GOT3 (cell line): ENCODE measurements around the gene GPD2.

Experiments used
- DNase-seq: peaks from one replicate; lab custom pipeline; 2025; ENCODE audit warnings: mixed read lengths; lab: John Stamatoyannopoulos, UW

GPD2 gene

DNA sequence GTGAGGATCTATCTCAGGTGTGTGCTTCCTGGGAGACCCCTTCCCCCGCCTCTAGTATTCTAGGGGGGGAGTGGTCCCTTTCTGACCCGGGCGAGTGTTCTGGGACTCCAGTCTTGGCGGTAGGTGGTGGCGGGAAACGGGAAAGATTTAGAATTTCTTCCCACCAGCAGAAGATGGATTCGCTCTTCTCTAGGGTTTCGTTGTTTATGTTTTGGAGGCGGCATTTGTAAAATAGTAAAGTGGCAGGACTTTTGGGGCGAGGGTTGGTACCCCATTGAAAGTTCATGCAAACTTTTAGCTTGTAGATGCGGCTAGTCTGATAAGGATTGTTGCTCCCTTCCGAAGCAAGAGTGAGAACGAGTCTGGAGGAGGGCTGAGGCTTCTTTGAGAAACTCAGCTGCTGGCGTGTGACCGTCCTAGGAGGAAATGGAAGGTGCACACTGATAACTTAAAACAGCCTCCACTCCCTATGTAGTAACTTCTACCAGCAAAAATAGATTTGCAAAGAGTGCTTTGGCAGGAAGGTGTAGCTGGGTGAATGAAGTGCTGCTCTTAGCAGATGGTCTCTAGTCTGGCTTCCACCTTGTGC, 412 bp downstream of the GPD2 start:
- DNase-seq = no peak

DNA sequence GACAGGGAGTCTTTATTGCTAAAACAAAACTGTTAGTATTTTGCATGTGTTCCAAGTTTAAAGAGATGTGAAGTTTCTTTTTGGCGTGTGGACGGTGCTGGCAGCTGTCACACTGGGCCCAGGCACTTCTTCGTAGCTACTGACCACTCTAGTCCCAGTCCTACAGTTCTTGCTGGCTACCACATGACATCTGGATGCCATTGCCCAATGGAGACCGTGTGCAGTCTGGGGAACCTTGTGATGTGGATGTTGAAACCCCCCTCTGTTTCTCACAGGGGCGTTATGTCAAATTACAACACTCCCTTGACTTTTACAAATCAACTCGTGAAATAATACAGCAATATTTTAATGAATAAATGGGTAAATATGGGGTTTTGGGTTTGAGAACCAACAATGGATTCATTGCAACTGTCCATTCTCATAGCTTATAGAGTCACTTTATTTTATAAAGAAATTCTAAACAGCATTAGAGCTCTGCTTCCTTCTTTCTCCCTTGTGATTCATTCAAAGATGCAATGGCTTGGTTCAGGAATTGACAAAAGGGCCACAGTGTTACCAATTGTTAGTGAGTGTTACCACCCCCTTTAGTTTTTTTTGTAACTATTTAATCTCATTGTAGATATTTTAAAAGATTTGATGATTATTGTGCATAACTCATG, 1.2 kb downstream of the GPD2 start:
- no peak for DNase-seq

DNA sequence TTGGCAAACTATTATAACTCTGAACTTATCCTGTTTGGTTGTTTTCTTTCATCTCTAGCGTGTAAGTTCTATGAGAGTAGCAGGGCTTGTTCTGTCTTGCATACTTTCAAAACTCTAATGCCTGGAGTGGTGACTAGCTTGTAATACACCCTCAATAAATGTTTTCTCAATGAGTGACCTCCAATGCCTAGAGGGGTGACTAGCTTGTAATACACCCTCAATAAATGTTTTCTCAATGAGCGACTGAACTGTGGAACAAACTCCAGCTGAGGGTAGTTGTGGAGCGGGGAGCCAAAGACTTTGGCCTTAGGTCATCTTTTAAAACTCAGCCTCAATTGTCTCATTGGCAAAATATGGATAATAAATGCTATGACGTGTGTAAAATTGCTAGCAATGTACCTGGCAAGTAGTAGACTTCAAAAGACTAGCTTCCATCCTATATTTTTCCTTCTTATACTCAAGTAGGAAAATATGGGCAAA, 1.8 kb downstream of the GPD2 start:
- no peak for DNase-seq

DNA sequence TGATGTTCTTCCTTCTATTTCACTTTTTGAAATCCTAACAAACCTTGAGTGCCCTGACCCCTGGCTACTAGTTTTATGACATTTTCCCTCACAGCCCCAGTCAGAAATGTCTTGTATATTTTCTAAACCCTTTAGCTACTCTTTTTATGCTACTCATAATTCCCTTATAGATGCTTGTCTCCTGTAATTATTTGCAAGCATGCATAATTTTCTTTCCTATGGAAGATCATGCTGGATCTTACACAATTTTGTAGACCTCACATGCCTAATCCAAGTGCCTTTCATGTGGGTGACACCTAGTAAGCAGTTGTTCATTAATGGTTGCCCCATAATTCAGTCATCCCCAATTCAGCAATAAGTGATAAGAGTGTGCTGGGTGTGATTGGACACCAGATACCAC, 6.9 kb downstream of the GPD2 start:
- DNase-seq = no peak

DNA sequence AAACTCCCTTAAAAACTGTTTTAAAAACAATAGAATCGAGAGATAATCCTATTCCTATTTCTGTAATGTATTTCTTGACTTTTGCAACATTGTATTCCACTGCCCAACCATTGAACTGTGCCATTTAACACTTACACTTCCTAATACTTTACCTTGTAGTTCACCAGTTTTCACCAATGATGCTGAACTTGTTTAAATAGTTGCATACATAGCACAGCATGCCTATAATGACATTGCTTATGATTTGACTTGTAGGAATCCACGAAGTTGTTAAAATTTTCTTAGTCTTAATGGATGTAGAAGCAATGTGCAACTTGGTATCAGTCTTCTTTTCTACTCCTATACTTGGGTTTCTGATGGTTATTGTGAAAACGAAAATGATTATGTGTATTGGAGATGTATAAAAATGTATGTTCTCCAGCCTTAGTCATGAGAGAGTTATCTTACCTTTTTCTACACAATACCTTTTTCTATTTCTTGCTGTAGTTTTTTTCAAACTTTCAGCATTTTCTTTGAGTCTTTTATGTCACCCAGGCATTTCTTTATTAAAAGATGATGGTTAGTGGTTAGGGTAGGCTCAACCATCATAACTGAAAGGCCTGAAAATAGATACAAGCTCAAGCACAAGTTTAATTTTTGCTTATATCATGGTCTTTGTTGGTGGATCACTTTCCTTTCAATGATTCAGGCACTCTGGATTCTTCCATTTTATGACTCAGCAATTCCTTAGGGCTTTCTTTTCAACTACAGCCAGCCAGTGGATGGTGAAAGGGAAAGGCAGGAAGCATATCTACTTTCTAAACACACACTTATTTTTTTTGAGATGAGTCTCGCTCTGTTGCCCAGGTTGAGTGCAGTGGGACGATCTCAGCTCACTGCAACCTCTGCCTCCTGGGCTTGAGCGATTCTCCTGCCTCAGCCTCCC, 9.4 kb downstream of the GPD2 start:
- DNase-seq = no peak

DNA sequence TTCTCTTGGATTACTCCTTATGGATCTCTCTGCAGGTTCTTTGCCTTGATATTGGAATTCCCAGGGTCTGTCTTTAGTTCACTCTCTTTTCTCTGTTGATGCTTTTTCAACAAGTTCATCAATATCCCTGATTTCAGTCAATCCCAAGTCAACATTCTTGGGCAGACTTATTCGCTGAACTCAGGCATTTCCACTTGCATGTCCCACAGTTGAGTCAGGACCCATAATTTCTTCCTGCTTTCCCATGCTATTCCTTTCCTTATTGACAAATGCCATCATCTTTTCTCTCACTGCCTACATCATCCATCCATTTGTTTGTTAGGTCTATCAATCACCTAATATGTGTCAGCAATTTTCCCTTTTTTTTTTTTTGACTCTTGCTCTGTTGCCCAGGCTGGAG, 11.6 kb downstream of the GPD2 start:
- DNase-seq = no peak

DNA sequence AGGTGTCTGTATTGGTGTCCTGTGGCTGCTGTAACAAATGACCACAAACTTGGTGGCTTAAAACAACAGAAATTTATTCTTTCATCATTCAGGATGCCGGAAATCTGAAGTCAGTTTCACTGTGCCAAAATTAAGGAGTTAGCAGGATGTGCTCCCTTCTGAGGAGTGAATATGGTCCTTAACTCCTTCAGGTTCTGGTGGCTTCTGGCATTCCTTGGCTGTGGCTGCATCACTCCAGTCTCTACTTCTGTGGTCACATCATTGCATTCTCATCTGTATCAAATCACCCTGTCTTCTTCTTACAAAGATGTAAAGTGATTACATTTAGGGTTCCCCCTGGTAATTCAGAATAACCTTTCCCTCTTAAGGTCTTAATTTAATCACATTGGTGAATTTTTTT, 12.6 kb downstream of the GPD2 start:
- DNase-seq = no peak

DNA sequence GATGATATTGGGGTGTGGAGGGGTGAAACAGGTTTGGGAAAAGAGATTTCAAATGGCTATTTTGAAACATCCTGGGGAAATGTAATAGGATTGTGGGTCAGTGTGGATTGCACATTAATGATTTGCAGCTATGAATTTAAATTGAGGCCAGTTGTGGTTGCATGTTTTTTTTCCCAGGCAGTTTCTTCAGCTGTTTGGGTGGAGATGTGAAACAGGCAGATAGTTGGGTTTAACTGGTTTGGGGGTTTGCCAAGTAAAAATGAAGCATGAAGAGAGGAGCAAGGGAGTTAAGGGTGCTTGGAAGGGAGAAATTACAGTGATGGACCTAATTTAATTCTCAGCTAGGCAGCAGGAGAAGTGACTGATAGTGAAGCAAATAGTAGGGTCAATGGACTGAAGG, 16.8 kb downstream of the GPD2 start:
- DNase-seq = no peak

DNA sequence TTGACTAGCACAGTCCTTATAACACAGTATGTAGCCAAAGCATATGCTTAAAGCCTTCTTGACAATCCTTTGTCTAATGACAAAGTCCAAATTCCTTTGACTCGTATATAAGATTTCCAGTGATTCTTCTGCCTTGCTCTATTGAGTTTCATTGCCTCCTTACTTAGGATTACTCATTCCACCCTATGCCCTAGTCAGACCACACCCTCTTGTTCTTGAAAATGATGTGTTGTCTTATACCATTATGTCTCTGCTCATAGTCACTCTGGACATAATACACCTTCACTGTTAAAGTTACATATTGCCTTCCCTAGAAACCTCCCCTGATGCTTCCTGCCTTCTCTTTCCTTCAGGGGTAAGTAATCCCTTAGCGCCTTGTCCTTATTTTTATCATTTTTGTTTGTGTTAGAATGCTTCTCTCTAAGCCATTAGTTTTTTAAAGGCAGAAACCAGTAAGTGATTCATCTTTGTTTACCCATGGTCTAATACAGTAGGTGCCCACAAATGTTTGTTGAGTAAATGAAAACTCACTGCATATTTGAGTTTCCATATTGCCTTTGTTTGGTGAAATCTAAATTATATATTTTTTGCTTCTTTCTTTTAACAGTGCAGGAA, 19.3 kb downstream of the GPD2 start:
- DNase-seq = no peak

DNA sequence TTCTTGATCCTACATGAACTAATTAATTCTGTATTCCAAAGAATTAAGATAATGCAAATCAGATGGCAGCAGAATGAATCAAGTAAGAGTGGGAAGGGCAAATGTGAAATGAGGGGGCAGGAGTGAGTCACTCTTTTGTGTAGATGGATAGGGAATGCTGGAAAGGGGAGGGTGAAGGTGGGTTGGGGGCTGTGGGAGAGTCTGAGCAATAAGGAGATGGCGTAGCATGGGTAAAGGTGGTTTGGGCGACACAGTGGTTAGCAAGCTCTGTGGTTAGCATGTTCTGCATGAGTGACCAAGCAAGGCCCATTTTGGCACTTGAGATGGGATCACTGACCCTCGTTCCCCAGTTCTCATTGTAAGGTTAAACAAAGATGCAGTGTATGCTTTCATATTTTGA, 20.4 kb downstream of the GPD2 start:
- no peak for DNase-seq

DNA sequence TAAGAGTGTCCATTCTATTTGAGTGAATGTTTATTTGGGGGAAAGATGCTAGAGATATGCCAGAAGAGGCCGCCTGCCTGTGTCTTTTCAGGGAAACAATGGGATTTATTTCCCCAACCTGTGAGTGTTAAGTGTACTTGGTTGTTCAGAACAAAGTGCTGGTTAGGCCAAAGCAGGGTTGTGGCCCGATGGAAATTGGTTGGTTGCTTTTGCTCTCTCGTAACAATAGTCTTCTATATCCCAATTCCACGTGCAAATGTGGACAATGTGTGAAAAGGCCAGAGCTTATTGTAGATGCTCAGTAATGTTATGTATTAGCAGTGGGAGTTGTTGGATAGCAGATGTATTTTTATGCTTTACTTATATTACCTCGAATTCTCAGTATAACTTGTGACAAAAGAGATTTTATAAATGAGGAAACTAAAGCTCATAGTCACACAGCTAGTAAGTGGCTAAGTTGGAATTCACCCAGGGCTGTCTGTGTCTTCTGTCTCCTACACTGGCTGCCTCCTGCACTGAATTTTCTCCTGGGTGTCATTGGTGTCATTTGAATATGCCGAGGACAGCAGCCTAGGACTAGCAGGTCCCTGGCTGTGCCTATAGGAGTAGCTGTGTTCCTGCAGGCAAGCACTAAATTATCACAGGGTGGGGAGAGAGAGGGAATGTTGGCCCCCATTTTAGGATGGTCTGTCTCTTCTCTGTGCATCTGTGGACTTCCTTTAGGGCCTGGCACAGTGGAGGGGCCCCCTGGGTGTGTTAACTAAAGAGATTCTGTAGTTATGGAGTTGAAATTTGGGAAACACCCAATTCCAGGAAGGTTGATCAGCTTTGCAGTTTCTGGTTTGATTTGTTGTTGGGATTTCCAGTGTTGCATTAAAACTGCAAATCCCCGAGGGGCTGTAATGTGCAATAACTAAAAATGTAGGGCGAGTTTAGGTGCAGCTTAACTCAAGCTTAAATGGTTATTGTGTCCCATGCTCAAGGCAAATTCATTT, 21.6 kb downstream of the GPD2 start:
- no peak for DNase-seq

DNA sequence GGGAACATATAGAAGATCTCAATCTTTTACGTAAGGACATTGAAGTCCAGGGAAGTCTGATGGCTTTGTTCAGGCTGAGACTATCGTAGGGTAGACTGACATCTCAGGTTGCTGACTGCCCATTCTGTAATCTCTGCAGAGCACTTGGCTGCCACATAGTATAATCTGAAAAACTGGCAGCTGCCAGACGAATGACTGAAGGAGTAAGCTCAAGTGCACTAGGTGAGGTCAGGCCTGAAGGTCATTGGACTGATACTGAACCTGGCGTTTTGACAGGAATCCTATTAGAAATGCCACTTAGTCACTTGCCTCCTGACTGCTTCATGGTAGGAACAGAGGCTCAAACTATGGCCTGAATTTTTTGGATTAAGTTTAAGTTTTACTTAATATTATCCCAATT, 23.5 kb downstream of the GPD2 start:
- no peak for DNase-seq

DNA sequence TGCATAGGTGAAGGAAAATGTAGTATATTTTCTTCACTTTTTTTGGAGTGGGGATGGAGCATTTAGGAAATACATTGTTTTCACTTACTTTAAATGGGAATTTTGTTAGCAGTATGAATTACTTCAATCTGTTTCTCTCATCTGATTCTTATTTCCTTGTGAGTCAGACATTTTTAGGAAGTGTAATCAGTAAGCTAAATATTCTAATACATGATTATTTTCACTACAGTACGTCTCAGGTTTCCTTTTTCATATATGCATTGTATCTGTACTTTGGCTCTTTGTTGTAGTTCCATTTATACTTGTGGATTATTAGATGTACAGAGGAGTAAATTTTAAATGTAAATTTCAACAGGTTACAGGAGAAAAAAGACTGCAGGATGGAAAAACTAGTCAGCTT, 27.9 kb downstream of the GPD2 start:
- no peak for DNase-seq

DNA sequence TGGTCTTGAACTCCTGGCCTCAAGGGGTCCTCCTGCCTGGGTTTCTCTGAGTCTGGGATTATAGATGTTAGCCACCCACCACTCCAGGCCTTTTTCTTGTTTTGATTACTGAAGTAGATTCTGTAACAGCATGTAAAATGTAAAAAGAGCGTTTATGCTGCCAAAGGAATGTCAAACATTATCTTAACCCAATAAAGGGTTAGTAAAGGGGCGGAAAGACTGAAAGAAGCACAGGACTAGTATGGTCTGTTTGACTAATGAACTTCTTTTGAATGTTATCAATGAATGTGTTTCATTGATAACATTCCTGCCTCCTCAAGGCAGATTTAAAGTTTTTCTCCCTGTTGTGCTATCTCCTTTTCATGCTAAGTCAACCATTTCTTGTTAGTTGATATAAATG, 29.4 kb downstream of the GPD2 start:
- DNase-seq = no peak

DNA sequence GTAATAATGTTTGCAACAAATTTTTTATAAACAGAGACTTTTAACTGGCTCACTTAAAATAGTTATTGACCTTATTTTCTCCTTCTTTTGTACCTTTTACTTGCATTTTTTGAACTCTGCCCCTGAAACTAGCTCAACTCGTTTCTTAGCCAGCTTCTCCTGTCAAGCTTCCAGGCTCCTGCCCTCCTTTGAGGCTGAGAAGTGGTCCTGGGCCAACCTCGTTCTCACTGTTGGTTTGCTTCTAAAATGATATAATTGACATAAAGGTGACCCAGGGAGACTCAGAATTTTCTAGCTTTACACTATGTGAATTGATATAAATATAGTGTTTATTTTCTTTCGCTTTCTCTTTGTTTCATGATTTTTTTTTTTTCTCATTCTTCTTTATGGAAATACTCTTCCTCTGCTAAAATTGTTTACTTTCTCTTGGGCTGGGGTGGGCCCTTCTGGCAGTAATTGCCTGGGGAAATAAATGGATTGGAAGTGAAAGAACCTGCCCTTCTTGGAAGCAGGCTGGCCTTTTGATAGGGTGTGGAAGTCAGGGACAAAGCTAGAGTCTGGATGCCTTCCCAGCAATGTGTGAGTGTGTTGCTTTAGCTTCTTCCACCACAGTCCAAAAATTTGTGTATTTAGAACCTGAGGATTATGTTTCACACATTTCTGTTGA, 30.7 kb downstream of the GPD2 start:
- no peak for DNase-seq

DNA sequence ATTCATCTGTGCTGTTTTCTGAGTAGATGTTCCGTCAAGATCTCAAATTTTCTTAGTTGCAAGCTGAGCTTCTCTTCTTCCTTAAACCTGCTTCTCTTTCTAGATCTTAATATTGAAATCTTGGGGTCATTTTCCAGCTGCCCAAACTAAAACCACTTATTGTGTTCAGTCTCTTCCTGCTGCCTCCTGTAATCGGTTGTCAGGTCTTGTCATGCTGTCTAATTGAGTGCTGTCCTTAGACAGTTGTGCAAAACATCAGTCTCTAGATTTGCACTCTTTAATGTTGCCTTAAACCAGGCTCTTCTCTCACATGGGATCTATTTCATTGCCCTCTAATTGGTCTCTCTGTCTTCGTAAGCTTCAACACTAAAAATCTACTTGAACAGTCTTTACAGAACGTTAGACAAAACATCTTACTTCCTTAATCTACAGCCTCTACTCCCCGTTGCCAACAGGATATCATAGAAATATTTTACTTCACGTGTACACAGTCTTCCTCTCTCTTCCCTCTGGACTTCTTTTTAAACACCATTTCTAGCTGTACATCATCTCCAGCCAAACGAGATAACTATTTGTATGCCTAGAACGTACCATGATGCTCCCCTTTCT, 34.9 kb downstream of the GPD2 start:
- no peak for DNase-seq

DNA sequence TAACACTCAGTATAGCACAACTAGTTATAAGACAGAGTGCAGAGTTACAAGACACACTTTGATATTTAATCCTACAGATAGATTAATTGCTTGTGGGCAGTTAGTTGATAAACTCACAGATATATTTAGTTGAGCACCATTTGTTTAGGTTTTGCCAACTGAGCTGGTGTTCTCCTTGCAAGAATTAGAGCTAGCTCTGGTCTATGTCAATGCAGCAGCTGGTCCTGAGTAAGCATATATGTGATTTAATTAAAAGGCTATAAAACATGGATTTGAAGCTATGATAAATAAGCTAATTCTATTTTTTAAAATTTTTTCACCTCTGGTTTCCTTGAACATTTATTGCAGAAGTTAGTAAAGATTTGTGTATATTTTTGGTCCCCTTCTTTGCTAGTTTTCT, 35.6 kb downstream of the GPD2 start:
- no peak for DNase-seq

DNA sequence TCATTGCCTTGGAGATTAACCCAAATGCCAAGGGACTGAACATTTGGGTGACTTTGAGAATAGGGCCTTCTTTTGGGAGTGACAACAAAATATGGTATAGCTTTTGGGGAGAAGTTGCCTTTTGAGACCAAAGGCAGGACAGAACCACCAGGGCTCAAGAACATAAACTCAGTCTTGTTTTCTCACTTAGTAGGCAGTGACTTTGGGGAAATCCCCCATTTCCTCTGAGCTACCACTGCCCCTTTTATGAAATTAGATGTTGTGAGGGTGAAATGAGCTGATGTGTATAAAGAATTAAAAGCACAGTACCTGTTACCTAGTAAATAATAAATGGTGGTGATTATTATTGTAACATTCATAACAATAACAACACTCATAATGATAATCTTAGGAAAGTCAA, 36.5 kb downstream of the GPD2 start:
- DNase-seq = no peak

DNA sequence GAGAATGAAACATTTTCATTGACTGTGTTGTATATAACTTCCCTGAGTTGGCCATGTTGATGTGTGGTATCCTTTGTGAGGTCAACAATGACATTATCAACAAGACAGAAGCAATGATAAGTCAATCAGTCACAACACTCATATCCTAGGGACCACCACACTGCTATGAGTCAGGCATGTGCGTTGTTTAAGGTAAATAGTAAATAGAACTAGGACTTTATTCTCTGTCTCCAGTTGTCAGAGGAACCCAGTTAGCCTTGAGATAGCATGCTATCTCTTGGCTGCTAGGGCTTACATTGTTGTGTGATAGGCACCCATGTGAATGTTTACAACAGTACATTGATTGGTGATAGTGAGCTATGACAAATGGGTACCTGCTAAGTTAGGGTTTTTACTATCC, 37.3 kb downstream of the GPD2 start:
- DNase-seq = no peak

DNA sequence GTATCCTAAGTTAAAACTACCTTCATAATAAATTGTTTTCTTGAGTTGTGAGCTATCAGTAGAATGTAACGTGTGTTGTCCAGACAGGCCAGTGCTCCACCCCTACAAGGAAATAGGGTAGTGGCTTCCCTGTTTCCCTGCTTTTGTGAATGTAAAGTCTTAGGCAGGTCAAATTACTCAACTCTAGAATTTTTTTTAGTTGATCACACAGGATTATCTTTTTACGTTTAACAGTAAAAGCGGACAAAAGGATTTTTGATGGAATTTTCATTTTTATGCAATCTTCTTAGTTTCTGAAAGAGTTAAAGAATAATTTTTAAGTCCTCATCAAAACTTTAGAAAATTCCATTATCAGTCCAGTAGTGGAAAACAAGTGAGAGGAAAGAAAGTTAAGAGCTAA, 38.2 kb downstream of the GPD2 start:
- DNase-seq = no peak
